Glutamatergic neuron (in vitro differentiated cells): ENCODE measurements around the gene TXNL4A. TPM values are rescaled to one million over a fixed set of nuclear protein-coding genes. Genes with fewer than 3 reads are reported as not detected.
"Not testable (repeated sequence)": the region's sequence is repeated elsewhere in the genome, so short reads cannot be mapped to it uniquely, and the experiment has no call there.

ENCODE experiments used
- DNase-seq: peaks from one replicate; pipeline ENCODE4 v3.0.0; 2022
- H3K27ac Mint-ChIP-seq: one replicate; pipeline ENCODE4 v1.8.0; 2020; ENCODE audit warnings: mild to moderate bottlenecking, mixed read lengths, inconsistent platforms; ENCODE audit not compliant: unreplicated experiment
- H3K27me3 Mint-ChIP-seq: one replicate; pipeline ENCODE4 v1.8.0; 2020; ENCODE audit warnings: mild to moderate bottlenecking, moderate library complexity, mixed read lengths, inconsistent platforms; ENCODE audit not compliant: unreplicated experiment
- H3K36me3 Mint-ChIP-seq: one replicate; pipeline ENCODE4 v1.8.0; 2020; ENCODE audit warnings: mild to moderate bottlenecking, mixed read lengths, inconsistent platforms; ENCODE audit not compliant: unreplicated experiment
- H3K4me1 Mint-ChIP-seq: one replicate; pipeline ENCODE4 v1.8.0; 2020; ENCODE audit warnings: mild to moderate bottlenecking, low read depth, mixed read lengths, inconsistent platforms; ENCODE audit not compliant: unreplicated experiment
- H3K4me3 Mint-ChIP-seq: one replicate; pipeline ENCODE4 v1.8.0; 2020; ENCODE audit warnings: mild to moderate bottlenecking, mixed read lengths, inconsistent platforms; ENCODE audit not compliant: unreplicated experiment
- H3K9me3 Mint-ChIP-seq: one replicate; pipeline ENCODE4 v1.8.0; 2020; ENCODE audit warnings: mild to moderate bottlenecking, moderate library complexity, mixed read lengths, inconsistent platforms; ENCODE audit not compliant: unreplicated experiment
- CTCF ChIP-seq: fragments of 200-600 bp; sonication (generic); IDR thresholded peaks from one replicate; pipeline ENCODE4 v1.5.0; 2021; ENCODE audit not compliant: partially characterized antibody, unreplicated experiment
- total RNA-seq: library from RNA; stranded (reverse); fragmentation: NEBNext Ultra II Directional; extraction: Animal tissue kit (Norgen Biotek cat#: 25700); gene quantifications from one replicate; pipeline ENCODE4 v1.2.1, GENCODE V29; 2021; ENCODE audit not compliant: unreplicated experiment

The TXNL4A gene
- total RNA-seq, 1 donor from 2014 or later, result 104 TPM

GRCh38 chr18:79962311-79962710, 26.1 kb downstream of the TXNL4A start:
- TF ChIP-seq CTCF, result no peak
- H3K27ac Mint-ChIP-seq, result no peak overlapping the region
- peaks cover 5% of the 10 kb centered on the region for H3K27me3 Mint-ChIP-seq
- DNase-seq, result no peak
- no peak overlapping the region for H3K4me3 Mint-ChIP-seq
- H3K9me3 Mint-ChIP-seq, result peaks cover 2% of the 10 kb centered on the region
- peaks cover 9% of the 10 kb centered on the region for H3K4me1 Mint-ChIP-seq
- H3K36me3 Mint-ChIP-seq, result no peaks in the 10 kb centered on the region

- H3K27ac Mint-ChIP-seq, result no peak overlapping the region
- H3K27me3 Mint-ChIP-seq, result peaks cover 9% of the 10 kb centered on the region
Observed at GRCh38 chr18:79961527-79962291, 26.7 kb downstream of the TXNL4A start.

GRCh38 chr18:79960921-79961526, 27.3 kb downstream of the TXNL4A start:
- TF ChIP-seq CTCF, result no peak
- Mint-ChIP-seq H3K9me3 (peaks cover 3% of the 10 kb centered on the region), H3K27me3 (peaks cover 9% of the 10 kb centered on the region), H3K4me3 (peak overlapping the region; percentile 30), H3K4me1 (peaks cover 9% of the 10 kb centered on the region), H3K27ac (no peak overlapping the region), H3K36me3 (peaks cover 3% of the 10 kb centered on the region)
- DNase-seq, result no peak

More at GRCh38 chr18:79961527-79962291, 26.7 kb downstream of the TXNL4A start:
- no peak for DNase-seq
- no peaks in the 10 kb centered on the region for H3K36me3 Mint-ChIP-seq
- TF ChIP-seq CTCF, result no peak
- peaks cover 3% of the 10 kb centered on the region for H3K9me3 Mint-ChIP-seq
- H3K4me1 Mint-ChIP-seq, result peaks cover 9% of the 10 kb centered on the region
- no peak overlapping the region for H3K4me3 Mint-ChIP-seq

- not testable (repeated sequence) for H3K27me3 Mint-ChIP-seq, H3K4me1 Mint-ChIP-seq, DNase-seq, H3K9me3 Mint-ChIP-seq, H3K36me3 Mint-ChIP-seq
- H3K4me3 Mint-ChIP-seq, result peak overlapping the region; percentile 30
- H3K27ac Mint-ChIP-seq, result peak overlapping the region; percentile 66
Observed at GRCh38 chr18:79960161-79960801, 28.1 kb downstream of the TXNL4A start.

- peaks cover 10% of the 10 kb centered on the region for H3K27me3 Mint-ChIP-seq
- no peak overlapping the region for H3K4me3 Mint-ChIP-seq
Observed at GRCh38 chr18:79958981-79959380, 29.4 kb downstream of the TXNL4A start.

More at GRCh38 chr18:79958981-79959380, 29.4 kb downstream of the TXNL4A start:
- no peak overlapping the region for H3K27ac Mint-ChIP-seq
- no peak for DNase-seq
- peaks cover 3% of the 10 kb centered on the region for H3K9me3 Mint-ChIP-seq
- no peak for TF ChIP-seq CTCF
- H3K4me1 Mint-ChIP-seq, result peaks cover 9% of the 10 kb centered on the region
- peaks cover 3% of the 10 kb centered on the region for H3K36me3 Mint-ChIP-seq
